ENCODE results near the gene ADSL.

The ADSL gene

GRCh38 chr22:40310081-40310767 lies 36.1 kb upstream of the ADSL start:
- no peak for TF ChIP-seq CTCF (IDR thresholded peaks at IDR 0.05)

- no peak for TF ChIP-seq CTCF (IDR thresholded peaks at IDR 0.05)
Observed at GRCh38 chr22:40310768-40311120, 35.6 kb upstream of the ADSL start.

- no peak for TF ChIP-seq CTCF (IDR thresholded peaks at IDR 0.05)
Observed at GRCh38 chr22:40312050-40312449, 34.2 kb upstream of the ADSL start.

- TF ChIP-seq CTCF (IDR thresholded peaks at IDR 0.05), result no peak
Observed at GRCh38 chr22:40313007-40313406, 33.3 kb upstream of the ADSL start.

GRCh38 chr22:40314041-40314440 lies 32.3 kb upstream of the ADSL start:
- no peak for TF ChIP-seq CTCF (IDR thresholded peaks at IDR 0.05)

- no peak for TF ChIP-seq CTCF (IDR thresholded peaks at IDR 0.05)
Observed at GRCh38 chr22:40320687-40321086, 25.6 kb upstream of the ADSL start.

- TF ChIP-seq CTCF (IDR thresholded peaks at IDR 0.05), result no peak
Observed at GRCh38 chr22:40322021-40322420, 24.3 kb upstream of the ADSL start.
